Measurements from ENCODE around the gene RPL22. TPM values are rescaled to one million over a fixed set of nuclear protein-coding genes. Genes with fewer than 3 reads are reported as not detected.

The RPL22 gene
- total and polyA plus RNA-seq, 2 of the 13 experiments (the other 11 are each of a cell fraction or from before 2014, with no cell fraction given), result 214 to 545 TPM

GRCh38 chr1:6205849-6206519 is 6.6 kb upstream of the RPL22 start, which contains the start of gene RNF207 (continued):
- peak; percentile 43 for TF ChIP-seq ZNF883 (CRISPR knock-in tag; IDR thresholded peaks at IDR 0.05; ENCODE audit: not compliant biosample characterization)
- 0 out of 2 replicates have a peak, but pooled peaks have one; percentile 56 for TF ChIP-seq CREB3 (CRISPR knock-in tag; IDR thresholded peaks at IDR 0.05)
- TF ChIP-seq ZBTB10 (CRISPR knock-in tag; IDR thresholded peaks at IDR 0.05; ENCODE audit: borderline replicate concordance), result no peak
- TF ChIP-seq ZNF138 (CRISPR knock-in tag; IDR thresholded peaks at IDR 0.05; ENCODE audit: low read depth), result no peak
- TF ChIP-seq HOMEZ (CRISPR knock-in tag; IDR thresholded peaks at IDR 0.05; ENCODE audit: low read depth), result peak; percentile 27; the same call in 1 of the 2 replicates
- TF ChIP-seq POGZ (CRISPR knock-in tag; IDR thresholded peaks at IDR 0.05), result peak; percentile 31; the same call in 1 of the 2 replicates
- TF ChIP-seq NPAS2 (CRISPR knock-in tag; IDR thresholded peaks at IDR 0.05; ENCODE audit: borderline replicate concordance), result no peak
- peak; percentile 61; the same call in 1 of the 2 replicates for TF ChIP-seq ZNF879 (CRISPR knock-in tag; IDR thresholded peaks at IDR 0.05)
- peak; percentile 80; the same call in 1 of the 2 replicates for TF ChIP-seq KLF11 (CRISPR knock-in tag; IDR thresholded peaks at IDR 0.05)
- TF ChIP-seq ZNF552 (CRISPR knock-in tag; IDR thresholded peaks at IDR 0.05; ENCODE audit: borderline replicate concordance), result no peak; the same call in 1 of the 2 replicates
- TF ChIP-seq BCL6 (CRISPR knock-in tag; IDR thresholded peaks at IDR 0.05), result peak; percentile 58; the same call in 1 of the 2 replicates
- no peak; the same call in 1 of the 2 replicates for TF ChIP-seq ZNF639 (CRISPR knock-in tag; conservative IDR thresholded peaks at IDR 0.05)
- TF ChIP-seq TAF1 (CRISPR knock-in tag; IDR thresholded peaks at IDR 0.05), result peak; percentile 84
- no peak for TF ChIP-seq CC2D1A (CRISPR knock-in tag; IDR thresholded peaks at IDR 0.05)
- TF ChIP-seq ZMAT3 (CRISPR knock-in tag; conservative IDR thresholded peaks at IDR 0.05), result peak; percentile 62
- no peak for TF ChIP-seq ZNF3 (CRISPR knock-in tag; IDR thresholded peaks at IDR 0.05)
- TF ChIP-seq ZNF740 (CRISPR knock-in tag; IDR thresholded peaks at IDR 0.05), result no peak
- TF ChIP-seq ERF (CRISPR knock-in tag; IDR thresholded peaks at IDR 0.05), result peak; percentile 78; the same call in 1 of the 2 replicates
- no peak for TF ChIP-seq SAFB2 (CRISPR knock-in tag; IDR thresholded peaks at IDR 0.05; ENCODE audit: borderline replicate concordance, low read depth)
- TF ChIP-seq GLMP (CRISPR knock-in tag; IDR thresholded peaks at IDR 0.05; ENCODE audit: borderline replicate concordance), result no peak
